Skin of body (tissue), 2 donors: ENCODE results near the gene DNAJB11. TPM values are rescaled to one million over a fixed set of nuclear protein-coding genes. Genes with fewer than 3 reads are reported as not detected.

ENCODE experiments used
- DNase-seq: peaks from one replicate; lab custom pipeline; 2025; lab: John Stamatoyannopoulos, UW
- total RNA-seq: library from RNA; depleted of rRNA; stranded (reverse); fragments of >200 nt; gene quantifications from one replicate; pipeline ENCODE4 v1.2.3, GENCODE V29; 2014

DNAJB11 gene
- total RNA-seq, 1 donor from 2014 or later: 39.3 TPM

DNA sequence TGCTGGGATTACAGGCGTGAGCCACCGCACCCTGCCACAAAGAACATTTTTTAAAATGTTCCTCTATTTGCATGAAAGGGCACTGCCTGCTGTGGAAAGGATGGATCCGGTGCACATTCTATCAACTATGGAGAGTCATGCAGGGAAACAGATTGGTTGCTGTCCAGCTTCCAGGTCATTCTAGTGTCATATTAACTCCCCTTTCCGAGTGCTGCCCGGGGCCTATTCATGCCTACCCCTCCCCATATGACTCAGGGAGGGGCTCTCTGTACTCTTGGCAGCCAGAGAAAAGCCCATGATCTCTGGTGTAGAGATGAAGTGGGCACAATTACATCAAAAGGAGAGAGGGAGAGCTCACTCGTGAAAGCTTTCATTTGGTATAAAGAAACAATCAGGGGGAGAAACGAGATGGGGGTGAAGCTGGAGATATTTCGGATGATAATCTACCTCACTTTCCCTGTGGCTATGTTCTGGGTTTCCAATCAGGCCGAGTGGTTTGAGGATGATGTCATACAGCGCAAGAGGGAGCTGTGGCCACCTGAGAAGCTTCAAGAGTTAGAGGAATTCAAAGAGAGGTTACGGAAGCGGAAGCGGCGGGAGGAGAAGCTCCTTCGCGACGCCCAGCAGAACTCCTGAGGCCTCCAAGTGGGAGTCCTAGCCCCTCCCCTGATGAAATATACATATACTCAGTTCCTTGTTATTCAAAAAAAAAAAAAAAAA lies 26.2 kb downstream of the DNAJB11 start:
- no peak for DNase-seq

DNA sequence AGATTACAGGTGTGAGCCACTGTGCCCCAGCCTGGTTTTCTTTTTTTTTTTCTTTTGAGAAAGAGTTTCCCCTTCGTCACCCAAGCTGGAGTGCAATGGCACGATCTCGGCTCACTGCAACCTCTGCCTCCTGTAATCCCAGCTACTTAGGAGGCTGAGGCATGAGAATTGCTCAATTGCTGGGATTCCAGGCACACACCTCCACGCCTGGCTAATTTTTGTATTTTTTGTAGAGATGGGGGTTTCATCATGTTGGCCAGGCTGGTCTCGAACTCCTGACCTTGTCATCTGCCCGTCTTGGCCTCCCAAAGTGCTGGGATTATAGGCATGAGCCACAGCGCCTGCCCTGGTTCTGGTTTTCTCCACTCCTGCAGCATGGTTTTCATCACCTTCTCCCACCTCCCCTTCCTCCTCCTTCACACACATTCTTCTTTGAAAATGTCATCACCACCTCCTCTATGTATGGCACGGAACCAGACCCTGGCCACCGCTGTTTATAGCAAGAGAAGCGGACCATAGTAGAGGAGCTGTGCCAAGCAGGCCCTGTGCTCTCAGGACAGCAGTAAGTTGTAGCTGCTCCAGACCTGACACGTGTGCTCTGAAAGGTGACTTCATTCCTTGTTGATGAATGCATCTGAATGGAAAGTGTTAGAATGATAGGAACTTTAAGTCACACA lies 27.7 kb downstream of the DNAJB11 start:
- no peak for DNase-seq

DNA sequence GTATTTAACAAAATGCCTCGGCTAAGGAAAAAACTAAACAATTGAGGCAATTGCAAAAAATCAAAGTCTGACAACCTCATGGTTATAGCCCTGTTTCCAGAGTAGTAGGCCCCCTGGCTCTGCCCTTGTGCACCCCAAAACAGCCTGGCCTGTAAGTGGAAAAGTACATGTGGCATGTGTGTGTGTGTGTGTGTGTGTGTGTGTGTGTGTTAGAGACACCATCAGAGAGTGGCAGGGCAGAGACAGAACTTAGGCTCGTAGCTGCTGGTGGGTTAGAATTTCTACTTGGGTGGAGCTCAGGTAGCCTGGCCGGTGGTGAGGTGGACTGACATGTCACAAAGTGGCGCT lies 28.2 kb downstream of the DNAJB11 start:
- no peak for DNase-seq

DNA sequence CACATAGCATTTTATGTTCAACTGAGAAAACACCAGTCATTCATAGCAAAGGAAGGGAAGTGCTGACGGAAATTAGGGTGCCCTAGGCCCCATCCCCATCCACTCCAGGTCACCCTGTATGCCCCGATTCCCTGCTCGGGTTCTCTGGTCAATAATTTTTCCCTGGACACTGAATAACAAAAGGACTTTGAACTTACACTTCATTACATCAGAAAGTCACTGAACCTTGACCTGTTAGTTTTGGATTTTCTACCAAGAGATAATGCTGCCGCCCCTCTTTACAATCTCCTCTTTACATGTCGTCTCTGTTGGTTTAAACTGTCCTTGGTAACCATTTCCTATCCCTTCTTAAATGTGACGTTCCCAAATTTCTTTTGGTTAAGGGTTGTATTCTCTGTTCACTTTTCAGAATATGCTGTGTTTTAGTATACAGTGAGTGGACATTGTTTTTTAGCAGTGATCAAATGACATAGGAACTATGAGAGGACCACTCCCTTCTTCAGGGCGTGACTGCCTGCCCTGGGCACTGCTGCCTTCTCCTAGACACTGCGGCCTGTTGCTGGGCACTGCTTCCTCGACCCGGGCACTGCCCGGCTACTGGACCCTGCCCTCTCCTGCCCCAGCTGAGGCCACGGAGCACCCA lies 28.7 kb downstream of the DNAJB11 start:
- DNase-seq: no peak

DNA sequence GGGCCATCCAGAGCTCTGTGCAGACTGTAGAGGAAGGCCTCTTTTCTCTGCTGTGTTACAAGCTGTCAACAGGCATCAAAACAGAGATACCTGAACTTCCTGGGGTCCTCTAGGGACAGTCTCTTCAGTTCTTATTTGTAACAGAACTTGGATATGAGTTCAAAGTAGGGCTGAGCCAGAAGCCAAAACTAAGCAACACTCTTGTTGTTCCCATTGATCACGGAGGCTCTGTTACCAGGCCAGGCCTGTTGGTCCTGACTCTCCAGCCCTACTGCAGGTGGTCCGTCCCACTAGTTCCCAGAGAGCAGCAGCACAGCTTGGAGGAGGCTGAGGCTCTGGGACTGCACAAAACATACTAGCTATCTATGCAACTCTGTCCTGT lies 29.3 kb downstream of the DNAJB11 start:
- no peak for DNase-seq

DNA sequence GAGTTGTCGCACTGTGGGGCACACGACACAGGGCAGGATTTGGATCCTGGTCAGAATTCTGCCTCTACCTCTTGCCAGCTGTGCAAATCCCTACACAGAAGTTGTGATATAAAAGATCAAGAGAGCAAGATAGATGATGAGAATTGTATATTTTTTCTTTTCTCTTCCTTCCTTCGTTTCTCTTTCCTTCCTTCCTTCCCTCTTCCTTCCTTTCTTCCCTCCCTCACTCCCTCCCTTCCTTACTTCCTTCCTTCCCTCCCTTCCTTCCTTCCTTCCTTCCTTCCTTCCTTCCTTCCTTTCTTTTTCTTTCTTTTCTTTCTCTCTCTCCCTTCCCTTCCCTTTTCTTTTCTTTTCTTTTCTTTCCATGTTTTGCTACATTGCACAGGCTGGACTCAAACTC lies 30.4 kb downstream of the DNAJB11 start:
- DNase-seq: no peak

DNA sequence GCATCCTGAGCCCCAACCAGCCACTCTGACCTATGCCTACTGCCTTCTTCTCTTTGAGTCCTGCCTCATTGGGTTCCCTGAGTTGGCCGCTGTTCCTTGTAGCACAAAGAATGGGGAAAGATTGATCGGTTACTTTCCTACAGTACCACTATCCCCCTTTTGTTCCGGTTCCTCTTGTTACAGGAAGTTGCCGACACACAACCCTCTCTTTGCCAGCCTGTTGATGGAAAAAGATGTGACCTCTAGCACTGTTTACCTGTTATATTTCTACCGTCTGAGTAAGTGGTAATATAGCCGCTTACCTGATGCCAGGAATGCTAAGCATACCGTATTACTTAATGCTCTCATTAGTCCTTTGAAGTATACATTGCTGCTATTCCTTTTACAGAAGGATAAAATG lies 32.6 kb downstream of the DNAJB11 start:
- no peak for DNase-seq

DNA sequence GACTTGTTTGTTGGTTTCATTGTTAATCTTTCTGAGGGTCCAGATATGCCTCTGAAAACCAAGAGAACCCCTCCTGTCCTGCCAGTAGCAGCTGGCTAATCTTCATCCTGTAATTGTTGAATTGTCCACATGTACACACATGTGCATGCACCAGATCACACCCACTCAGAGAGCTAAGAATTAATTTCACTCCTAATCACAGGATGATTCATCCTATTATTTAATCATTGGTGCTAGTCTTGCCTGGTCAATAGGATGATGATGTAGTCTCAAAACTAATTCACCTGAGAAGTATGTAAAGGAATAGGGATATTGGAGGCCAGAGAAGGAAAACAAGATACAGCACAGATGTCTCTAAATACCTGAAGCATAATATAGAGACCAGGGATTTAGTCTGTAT lies 34.6 kb downstream of the DNAJB11 start:
- no peak for DNase-seq

DNA sequence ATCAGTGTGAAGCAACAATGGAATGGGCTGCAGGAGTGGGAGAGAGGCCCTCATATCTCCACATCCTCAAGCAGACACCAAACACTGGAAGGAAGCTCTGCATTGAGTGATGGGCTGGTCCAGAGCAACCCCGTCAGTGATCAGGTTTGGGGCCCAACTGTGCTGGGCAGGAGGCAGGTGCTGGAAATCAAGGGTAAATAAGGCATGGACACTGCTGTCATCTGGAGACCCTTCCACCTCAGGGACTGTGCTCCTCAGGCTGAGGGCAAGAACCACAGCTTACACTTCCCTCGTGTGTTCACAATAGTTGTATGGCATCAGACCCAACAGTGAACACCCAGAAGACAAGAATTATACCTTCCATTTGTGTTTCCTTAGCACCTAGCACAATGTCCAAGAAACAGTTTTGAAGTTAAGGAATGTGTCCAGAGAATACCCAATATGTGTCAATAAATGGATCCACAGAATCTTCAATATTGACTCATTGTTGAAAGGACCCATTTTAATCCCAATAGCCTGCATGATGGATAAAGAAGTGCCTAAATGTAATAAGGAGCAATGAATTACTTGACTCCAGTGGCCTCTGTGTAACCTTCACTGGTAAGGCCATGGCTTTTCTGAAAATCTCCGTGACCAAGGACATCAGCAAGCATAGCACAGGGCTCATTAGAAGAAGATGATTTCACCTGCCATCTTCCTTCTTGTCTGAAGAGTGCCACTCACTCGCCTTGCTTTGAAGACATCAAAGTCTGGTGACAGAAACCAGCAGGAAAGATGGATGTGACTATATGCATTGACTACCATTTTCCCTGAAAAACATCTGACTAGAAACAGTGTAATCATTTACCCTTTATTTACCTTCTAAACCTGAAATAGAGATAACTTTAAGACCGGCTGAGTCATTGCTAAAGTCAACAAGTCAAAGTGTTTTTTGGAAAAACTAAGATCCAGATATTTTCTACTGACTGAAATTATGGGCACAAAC lies 35.3 kb downstream of the DNAJB11 start:
- DNase-seq: no peak

DNA sequence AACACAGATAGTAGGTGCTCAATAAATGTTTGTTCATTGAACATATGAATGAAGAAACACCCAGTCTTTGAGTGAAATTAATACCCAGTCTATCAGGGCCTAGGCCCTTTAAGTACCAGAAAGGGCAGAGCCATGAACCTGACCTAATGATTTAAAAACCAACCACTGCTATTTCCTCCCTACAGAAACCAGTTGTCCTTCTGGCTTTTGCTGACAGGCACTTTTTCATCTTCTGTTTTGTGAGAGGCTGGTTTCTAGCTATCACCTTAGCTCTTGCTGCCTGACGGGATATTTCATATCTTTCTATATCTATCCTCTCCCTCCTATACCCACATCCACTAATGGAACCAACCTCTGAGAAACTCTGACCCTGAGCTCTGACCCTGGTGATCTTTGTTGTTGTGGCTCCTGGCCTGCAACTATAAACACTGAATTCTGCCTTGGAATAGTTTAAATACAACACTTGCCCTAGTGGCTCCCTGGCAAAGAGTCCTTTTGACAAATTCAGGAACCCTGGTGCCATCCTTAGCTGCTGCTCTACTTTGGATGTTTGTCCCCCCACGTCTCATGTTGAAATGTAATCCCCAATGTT lies 38.2 kb downstream of the DNAJB11 start:
- DNase-seq: no peak

DNA sequence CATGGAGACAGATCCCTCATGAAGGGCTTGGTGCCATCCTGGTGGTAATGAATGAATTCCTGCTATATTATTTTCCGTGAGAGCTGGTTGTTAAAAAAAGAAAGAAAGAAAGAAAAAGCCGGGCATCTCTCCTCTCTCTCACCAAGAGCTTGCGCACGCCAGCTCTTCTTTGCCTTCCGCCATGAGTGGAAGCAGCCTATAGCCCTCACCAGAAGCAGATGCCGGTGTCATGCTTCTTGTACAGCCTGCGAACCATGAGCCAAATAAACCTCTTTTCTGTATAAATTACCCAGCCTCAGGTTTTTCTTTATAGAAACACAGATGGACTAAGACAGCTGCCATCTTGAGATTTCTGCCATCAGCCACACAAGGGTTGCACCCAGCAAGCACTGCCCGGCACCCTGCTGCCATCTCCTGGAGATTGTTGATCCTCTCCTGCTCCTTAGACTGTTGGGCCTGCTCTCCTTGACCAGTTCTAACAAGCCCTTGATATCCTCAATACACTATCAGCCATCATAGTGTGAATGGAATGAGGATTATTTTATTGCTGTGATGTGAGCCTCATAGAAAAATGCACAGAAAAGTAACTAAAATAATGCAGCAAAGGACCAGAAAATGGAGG lies 38.8 kb downstream of the DNAJB11 start:
- DNase-seq: no peak

DNA sequence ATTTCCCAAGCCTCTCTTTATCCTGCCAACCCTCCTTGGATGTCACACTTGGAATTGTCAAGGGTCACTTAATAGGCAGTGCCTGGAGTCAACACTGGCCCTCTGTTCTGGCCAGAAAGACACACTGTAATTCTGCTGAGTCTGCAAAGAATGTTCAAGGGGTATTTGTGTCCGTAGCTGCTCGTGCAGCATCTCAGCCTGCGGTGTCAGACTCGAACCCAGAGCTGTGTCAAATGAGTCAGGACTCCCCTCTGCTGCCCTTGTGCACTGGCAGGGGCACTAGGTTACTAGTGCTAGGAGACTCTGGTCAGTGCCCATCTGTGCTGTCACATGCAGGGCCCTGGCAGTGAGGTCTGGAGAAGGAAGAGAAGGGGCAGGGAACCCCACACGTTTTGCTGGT lies 41.5 kb downstream of the DNAJB11 start:
- no peak for DNase-seq

DNA sequence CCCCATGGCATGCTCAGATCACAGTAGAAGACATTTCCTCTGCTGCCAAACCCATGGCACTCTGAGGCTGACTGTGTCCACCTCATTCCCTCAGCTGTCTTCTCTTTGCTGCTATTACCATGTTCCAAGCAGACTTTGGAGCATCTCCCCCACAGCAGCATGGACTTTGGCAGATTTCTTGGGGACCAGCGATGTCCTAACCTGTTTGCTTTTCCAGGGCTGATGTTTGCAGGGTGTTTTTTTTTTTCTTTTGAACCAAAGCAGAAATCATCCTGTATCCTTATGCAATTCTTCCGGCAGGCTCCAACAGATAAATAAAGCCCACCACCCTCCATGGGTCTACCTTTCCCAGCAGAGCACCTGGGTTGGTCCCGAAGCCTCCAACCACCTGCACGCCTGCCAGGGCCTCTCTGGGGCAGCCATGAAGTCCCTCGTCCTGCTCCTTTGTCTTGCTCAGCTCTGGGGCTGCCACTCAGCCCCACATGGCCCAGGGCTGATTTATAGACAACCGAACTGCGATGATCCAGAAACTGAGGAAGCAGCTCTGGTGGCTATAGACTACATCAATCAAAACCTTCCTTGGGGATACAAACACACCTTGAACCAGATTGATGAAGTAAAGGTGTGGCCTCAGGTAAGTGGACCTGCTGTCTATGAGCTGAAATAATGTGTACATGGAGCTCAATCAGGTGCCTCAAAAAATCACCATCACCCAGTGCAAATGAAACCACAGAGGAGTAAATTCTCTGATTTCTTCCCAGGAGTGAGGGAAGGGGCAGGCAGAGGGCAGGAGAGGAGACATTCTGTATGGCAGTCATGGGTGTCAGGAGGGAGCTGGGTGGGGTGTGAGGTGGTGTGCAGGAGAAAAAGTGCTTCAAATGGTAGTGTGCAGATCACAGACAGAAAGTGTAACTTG lies 42.5 kb downstream of the DNAJB11 start, which contains the start of gene AHSG:
Gene AHSG, plus strand, starts transcription at position 340 of the 916 bp plus-strand sequence. Its CDS starts 82 bp downstream, at position 422.
- DNase-seq: no peak

DNA sequence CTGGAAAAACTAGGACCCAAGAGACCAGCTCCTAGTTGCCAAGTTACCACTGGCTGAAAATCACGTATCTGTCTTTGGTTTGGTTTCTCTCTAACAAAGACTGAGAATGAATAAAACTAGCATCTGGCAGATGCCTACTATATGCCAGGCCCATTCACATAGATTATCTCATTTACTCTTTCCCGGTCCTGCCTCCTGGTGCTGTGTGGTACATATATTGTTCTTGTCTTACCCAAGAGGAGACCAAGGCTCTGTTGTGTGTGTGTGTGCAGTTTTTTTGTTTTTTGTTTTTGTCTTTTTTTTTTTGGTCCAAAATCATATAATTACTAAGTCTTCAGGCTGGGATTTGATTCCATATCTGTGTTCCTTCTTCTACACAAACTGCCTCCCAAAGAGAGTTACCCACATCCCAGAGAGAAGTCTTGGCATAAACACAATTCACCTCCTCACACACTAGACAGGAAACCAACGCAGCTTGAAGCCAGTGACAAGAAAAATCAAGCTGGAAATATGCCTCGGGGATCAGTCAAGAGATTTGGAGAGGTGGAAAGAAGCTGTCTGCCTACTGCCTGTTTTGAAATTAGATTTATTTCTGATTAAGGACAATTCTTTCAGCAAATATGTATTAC lies 43.2 kb downstream of the DNAJB11 start:
- DNase-seq: no peak

DNA sequence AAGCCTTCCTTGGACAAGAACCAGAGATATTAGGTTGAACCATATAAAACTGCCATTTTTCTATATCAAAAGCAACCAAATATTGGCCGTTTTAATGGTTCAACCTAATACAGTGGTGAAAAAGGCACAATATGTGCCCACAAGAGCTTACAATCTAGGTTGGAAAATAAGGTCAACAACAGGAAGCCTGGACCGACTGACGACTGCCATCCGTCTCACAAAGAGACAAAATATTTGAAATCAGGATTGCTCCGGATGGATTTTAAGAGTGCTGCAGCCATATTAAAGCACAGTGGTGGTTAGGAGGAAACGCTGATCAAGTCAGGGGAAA lies 43.7 kb downstream of the DNAJB11 start:
- DNase-seq: no peak

DNA sequence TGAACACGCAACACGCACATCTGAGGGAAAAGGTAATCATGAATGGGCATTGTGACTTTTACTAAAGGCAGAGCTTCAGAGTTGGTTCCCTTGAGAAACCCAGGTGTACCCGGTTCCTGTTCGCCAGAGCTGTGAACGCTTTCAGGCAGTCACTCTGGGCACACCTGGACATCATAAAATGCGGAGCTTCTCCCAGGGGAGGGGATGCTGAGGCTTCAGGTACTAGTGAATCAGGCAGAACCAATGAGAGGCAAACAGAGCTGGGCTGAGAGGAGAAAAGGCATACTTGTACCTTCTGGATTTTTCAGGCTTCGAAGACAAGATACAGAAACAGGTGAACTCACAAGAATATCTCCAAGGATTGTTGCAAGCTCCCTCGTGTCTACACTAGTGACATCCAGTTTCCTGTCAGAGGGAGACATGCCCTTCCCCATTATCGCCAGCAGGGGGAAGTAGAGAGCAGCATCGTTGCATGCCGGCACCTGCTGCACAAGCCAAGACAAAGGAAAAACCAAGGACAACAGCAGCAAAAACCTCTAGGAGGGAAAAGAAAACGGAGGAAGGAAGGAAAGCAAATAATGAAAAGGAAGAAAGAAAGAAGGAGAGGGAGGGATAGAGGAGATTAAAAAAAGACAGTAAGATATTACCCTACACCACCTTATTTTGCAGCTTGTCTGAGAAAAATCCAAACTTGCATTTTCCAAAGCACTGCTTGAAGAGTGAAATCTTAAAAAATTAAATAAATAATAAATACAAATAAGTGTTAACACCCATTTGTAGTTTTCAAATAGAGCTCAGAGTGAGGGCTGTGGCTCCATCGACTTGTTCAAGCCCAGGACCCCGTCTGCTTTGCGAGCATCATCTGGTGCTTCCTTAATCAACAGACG lies 44.3 kb downstream of the DNAJB11 start:
- peak; percentile 52 for DNase-seq

DNA sequence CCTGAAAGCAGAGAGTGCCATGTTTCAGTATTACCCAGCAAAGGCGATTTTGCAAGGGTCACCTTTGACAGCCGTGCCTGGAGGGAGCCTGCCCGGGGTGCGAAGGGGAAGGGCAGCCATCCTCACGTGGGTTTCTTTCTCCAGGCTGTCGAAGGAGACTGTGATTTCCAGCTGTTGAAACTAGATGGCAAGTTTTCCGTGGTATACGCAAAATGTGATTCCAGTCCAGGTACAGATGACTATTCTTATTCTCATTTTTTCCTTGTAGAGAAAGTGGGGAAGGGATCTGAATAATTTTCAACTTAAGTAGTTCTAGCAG lies 45.7 kb downstream of the DNAJB11 start:
- DNase-seq: no peak
